Measurements from ENCODE around the gene EHBP1.

Gene EHBP1

GRCh38 chr2:63092857-63093256 is 387.3 kb downstream of the EHBP1 start (continued):
- TF ChIP-seq ZNF518A (tag by site-specific recombination; conservative IDR thresholded peaks at IDR 0.05; ENCODE audit: low read depth): no peak

GRCh38 chr2:63093502-63093901 is 388.0 kb downstream of the EHBP1 start:
- Histone ChIP-seq H3K9me3 (ENCODE audit: control insufficient read depth, insufficient read depth, low read depth, low read length) (no peaks in the 10 kb centered on the region), H3K4me1 (ENCODE audit: control insufficient read depth, insufficient read depth, low read length) (no peaks in the 10 kb centered on the region), H3K27ac (ENCODE audit: extremely low read depth, low read depth, low read length) (no peak overlapping the region), H3K4me3 (ENCODE audit: low read depth, low read length) (no peak overlapping the region), H3K36me3 (ENCODE audit: control insufficient read depth in 2 of 2, insufficient read depth in 1 of 2, low read length in 2 of 2) (no peaks in the 10 kb centered on the region)
- CTCF ChIA-PET: no interaction called here
- POLR2A ChIA-PET: no interaction called here
- no peak for TF ChIP-seq ZNF776 (tag by site-specific recombination; IDR thresholded peaks at IDR 0.05; ENCODE audit: borderline replicate concordance)
- TF ChIP-seq ZNF639 (tag by site-specific recombination; IDR thresholded peaks at IDR 0.05): no peak
- no peak for TF ChIP-seq ZNF518A (tag by site-specific recombination; conservative IDR thresholded peaks at IDR 0.05; ENCODE audit: low read depth)
- TF ChIP-seq, protein P1, sequence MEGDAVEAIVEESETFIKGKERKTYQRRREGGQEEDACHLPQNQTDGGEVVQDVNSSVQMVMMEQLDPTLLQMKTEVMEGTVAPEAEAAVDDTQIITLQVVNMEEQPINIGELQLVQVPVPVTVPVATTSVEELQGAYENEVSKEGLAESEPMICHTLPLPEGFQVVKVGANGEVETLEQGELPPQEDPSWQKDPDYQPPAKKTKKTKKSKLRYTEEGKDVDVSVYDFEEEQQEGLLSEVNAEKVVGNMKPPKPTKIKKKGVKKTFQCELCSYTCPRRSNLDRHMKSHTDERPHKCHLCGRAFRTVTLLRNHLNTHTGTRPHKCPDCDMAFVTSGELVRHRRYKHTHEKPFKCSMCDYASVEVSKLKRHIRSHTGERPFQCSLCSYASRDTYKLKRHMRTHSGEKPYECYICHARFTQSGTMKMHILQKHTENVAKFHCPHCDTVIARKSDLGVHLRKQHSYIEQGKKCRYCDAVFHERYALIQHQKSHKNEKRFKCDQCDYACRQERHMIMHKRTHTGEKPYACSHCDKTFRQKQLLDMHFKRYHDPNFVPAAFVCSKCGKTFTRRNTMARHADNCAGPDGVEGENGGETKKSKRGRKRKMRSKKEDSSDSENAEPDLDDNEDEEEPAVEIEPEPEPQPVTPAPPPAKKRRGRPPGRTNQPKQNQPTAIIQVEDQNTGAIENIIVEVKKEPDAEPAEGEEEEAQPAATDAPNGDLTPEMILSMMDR (tag by site-specific recombination; IDR thresholded peaks at IDR 0.05): no peak
- no peak for TF ChIP-seq ZNF621 (tag by site-specific recombination; IDR thresholded peaks at IDR 0.05)
- TF ChIP-seq ZNF660 (tag by site-specific recombination; IDR thresholded peaks at IDR 0.05): no peak
- no peak for TF ChIP-seq OSR2 (tag by site-specific recombination; IDR thresholded peaks at IDR 0.05)
- TF ChIP-seq, protein P2, sequence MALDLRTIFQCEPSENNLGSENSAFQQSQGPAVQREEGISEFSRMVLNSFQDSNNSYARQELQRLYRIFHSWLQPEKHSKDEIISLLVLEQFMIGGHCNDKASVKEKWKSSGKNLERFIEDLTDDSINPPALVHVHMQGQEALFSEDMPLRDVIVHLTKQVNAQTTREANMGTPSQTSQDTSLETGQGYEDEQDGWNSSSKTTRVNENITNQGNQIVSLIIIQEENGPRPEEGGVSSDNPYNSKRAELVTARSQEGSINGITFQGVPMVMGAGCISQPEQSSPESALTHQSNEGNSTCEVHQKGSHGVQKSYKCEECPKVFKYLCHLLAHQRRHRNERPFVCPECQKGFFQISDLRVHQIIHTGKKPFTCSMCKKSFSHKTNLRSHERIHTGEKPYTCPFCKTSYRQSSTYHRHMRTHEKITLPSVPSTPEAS (tag by site-specific recombination; IDR thresholded peaks at IDR 0.05): no peak
- no peak for TF ChIP-seq GLIS1 (tag by site-specific recombination; IDR thresholded peaks at IDR 0.05)
- TF ChIP-seq AEBP2 (tag by site-specific recombination; IDR thresholded peaks at IDR 0.05; ENCODE audit: borderline replicate concordance): no peak
- TF ChIP-seq HOXA7 (CRISPR knock-in tag; IDR thresholded peaks at IDR 0.05; ENCODE audit: borderline replicate concordance): no peak
- TF ChIP-seq OVOL3 (tag by site-specific recombination; IDR thresholded peaks at IDR 0.05): no peak
- TF ChIP-seq ZNF558 (tag by site-specific recombination; IDR thresholded peaks at IDR 0.05): no peak
- TF ChIP-seq, protein P3, sequence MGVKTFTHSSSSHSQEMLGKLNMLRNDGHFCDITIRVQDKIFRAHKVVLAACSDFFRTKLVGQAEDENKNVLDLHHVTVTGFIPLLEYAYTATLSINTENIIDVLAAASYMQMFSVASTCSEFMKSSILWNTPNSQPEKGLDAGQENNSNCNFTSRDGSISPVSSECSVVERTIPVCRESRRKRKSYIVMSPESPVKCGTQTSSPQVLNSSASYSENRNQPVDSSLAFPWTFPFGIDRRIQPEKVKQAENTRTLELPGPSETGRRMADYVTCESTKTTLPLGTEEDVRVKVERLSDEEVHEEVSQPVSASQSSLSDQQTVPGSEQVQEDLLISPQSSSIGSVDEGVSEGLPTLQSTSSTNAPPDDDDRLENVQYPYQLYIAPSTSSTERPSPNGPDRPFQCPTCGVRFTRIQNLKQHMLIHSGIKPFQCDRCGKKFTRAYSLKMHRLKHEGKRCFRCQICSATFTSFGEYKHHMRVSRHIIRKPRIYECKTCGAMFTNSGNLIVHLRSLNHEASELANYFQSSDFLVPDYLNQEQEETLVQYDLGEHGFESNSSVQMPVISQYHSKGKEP (tag by site-specific recombination; IDR thresholded peaks at IDR 0.05): no peak
- TF ChIP-seq ZNF121 (tag by site-specific recombination; IDR thresholded peaks at IDR 0.05): no peak
